ENCODE results near the gene PCDHGA5. TPM values are rescaled to one million over a fixed set of nuclear protein-coding genes. Genes with fewer than 3 reads are reported as not detected.
"Not testable (repeated sequence)": the region's sequence is repeated elsewhere in the genome, so short reads cannot be mapped to it uniquely, and the experiment has no call there.

Gene PCDHGA5
- 1.0 and 1.7 TPM in 2 replicates for total RNA-seq (2012; rRNA removed)

DNA sequence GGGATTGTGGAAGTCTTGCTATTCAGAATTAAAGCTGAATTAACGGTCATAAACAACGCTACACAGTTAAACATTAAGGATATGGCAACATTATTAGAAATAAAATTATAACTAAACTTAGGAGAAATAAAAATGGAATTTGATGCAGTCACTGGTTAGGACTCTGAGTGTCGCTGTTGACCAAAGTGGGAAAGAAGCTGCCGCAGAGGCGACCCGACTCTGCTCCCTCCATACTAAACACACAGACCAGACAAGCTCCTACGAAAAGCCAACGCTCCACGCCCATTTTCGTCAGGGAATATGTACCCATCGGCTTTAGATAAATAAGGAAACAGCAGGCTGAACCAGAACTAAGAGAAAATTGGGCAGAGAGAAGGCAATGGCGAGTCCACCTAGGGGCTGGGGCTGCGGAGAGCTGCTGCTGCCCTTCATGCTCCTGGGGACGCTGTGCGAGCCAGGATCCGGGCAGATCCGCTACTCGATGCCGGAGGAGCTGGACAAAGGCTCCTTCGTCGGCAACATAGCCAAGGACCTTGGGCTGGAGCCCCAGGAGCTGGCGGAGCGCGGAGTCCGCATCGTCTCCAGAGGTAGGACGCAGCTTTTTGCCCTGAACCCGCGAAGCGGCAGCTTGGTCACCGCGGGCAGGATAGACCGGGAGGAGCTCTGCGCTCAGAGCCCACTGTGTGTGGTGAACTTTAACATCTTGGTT is at the start of gene PCDHGA5:
Gene PCDHGA5, plus strand, starts transcription at position 211 of the 709 bp plus-strand sequence. Its CDS starts 169 bp downstream, at position 380.
- H3K27me3 ChIP-seq (ENCODE audit: control insufficient read depth, insufficient read depth, low read length) = peaks cover 4% of the 10 kb centered on the region
- peak within 1 kb of the TSS; percentile 44 for H3K4me3 ChIP-seq (ENCODE audit: low read length)
- peaks cover 37% of the 10 kb centered on the region for H3K9me3 ChIP-seq (replicated peaks; ENCODE audit: low read length)

DNA sequence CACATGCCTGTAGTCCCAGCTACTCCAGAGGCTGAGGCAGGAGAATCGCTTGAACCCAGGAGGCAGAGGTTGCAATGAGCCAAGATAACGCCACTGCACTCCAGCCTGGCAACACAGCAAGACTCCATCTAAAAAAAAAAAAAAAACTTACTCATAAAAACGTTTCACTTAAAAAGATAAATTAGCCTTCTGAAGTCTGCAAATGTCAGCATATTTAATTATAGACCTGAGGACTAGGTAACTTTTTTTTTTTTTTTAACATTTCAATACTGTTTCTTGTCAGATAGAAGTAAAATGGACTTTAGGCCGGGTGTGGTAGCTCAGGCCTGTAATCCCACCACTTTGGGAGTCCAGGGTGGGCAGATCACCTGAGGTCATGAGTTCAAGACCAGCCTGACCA is 47.0 kb upstream of the PCDHGA5 start:
- not testable (repeated sequence) for H3K9ac ChIP-seq (ENCODE audit: low read depth, low read length); H3K4me3 ChIP-seq (ENCODE audit: low read length); H3K27me3 ChIP-seq (ENCODE audit: control insufficient read depth, insufficient read depth, low read length); H3K4me1 ChIP-seq (ENCODE audit: control insufficient read depth, insufficient read depth, low read length); H3K4me2 ChIP-seq (ENCODE audit: low read length)
- H3K36me3 ChIP-seq (ENCODE audit: insufficient read depth, low read length) = peaks cover 34% of the 10 kb centered on the region
- H3K9me3 ChIP-seq (replicated peaks; ENCODE audit: low read length) = peaks cover 31% of the 10 kb centered on the region

More for the DNA sequence above, at the start of gene PCDHGA5:
- no peak within 1 kb of the TSS for H3K9ac ChIP-seq (ENCODE audit: low read depth, low read length)
- H3K4me2 ChIP-seq (ENCODE audit: low read length) = peak within 1 kb of the TSS; percentile 51
- no peaks in the 10 kb centered on the region for H3K4me1 ChIP-seq (ENCODE audit: control insufficient read depth, insufficient read depth, low read length)
- H3K36me3 ChIP-seq (ENCODE audit: insufficient read depth, low read length) = no peaks in the 10 kb centered on the region

DNA sequence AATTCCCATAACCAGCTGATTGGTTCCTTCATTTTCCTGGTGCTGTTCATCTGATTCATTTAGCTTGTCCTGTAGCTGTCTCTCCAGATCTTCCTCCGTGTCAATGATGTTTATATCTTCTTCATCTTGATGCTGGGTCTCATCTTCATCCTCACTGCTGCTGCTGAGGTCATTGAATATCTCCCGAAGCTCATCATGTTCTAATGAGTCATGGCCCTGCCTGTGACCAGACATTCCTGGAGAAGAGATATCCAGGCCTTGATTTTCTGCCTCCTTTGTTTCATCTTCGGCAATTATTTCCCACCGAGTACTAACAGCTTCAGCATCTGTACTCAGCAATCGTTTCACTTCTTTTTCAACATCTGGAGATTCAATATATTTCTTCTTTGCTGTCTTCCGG is 44.8 kb upstream of the PCDHGA5 start:
- Histone ChIP-seq H3K9ac (ENCODE audit: low read depth, low read length) (no peak overlapping the region), H3K4me1 (ENCODE audit: control insufficient read depth, insufficient read depth, low read length) (no peaks in the 10 kb centered on the region), H3K4me2 (ENCODE audit: low read length) (peak overlapping the region; percentile 77), H3K27me3 (ENCODE audit: control insufficient read depth, insufficient read depth, low read length) (no peaks in the 10 kb centered on the region), H3K9me3 (replicated peaks; ENCODE audit: low read length) (peaks cover 31% of the 10 kb centered on the region), H3K4me3 (ENCODE audit: low read length) (peak overlapping the region; percentile 83), H3K36me3 (ENCODE audit: insufficient read depth, low read length) (peaks cover 34% of the 10 kb centered on the region)

DNA sequence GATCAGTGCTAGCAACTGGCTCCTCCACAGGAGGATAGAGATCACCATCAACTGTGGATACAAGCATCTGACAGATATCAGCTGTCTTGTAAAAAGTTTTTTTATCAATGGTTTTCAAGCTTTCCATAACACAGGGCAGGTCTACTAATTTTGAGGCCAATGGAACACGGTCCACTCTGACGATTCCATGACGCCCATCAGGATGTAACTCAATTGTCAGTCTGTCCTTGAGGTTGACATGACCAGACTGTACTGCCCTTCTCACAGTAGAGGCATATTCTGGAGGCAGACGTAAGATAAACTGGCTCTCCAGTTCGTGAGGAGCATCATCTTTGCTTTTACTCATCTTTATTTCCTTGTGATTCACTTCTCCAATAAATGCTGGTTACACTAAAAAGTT is 44.3 kb upstream of the PCDHGA5 start:
- peak overlapping the region; percentile 83 for H3K4me3 ChIP-seq (ENCODE audit: low read length)
- no peaks in the 10 kb centered on the region for H3K27me3 ChIP-seq (ENCODE audit: control insufficient read depth, insufficient read depth, low read length)
- peaks cover 31% of the 10 kb centered on the region for H3K9me3 ChIP-seq (replicated peaks; ENCODE audit: low read length)
- peaks cover 34% of the 10 kb centered on the region for H3K36me3 ChIP-seq (ENCODE audit: insufficient read depth, low read length)
- H3K4me2 ChIP-seq (ENCODE audit: low read length) = peak overlapping the region; percentile 77
- no peaks in the 10 kb centered on the region for H3K4me1 ChIP-seq (ENCODE audit: control insufficient read depth, insufficient read depth, low read length)
- H3K9ac ChIP-seq (ENCODE audit: low read depth, low read length) = no peak overlapping the region

DNA sequence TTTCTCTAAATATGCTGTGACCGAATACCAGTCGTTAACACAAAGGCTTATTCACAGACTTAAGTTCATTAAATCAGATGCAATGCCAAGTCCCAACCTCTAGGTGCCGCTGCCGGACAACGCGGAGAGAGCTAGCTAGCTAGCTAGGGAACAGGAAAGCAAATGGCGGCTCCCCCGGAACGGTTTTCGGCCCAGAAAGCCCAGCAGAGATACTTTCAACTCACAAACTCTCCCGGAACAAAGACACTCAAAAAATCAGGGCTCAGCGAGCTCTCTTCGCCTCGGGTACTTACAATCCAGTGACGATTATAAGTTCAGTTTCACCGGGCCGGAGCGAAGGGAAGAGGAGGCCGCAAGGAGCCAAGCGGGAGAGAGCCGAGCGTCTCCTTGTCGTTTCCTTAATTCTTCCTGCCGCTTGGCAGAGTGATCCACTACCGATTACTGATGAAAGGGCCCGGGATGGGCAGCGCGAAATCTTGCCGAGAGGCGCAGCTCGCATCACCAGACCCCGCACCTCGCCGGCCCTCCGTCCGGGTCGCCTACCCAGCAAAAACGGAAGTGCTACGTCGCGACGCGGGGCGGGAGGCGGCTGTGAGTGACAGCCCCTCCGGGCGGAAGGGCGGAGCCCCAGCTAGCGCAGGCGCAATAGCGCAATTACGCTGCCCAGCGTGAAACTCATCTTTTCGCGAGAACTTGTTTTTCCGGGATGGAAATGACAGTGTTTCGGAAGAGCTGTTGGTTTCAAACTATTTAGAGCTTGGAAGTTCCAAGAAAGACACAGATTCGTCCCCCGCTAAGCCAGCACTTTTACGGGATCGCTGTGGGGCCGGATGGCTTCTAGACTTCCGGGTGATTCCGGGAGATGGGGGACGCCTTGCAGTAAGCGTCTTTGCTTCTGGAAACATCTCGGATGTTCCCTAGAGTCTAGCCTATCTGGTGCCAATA is 43.5 kb upstream of the PCDHGA5 start, which contains the start of gene TAF7:
Gene TAF7, minus strand, starts transcription at position 560 of the 945 bp plus-strand sequence. CDS start 740 bp downstream, outside the sequence.
- peaks cover 24% of the 10 kb centered on the region for H3K9me3 ChIP-seq (replicated peaks; ENCODE audit: low read length)
- peak within 1 kb of the TSS; percentile 94 for H3K9ac ChIP-seq (ENCODE audit: low read depth, low read length)
- peak within 1 kb of the TSS; percentile 83 for H3K4me3 ChIP-seq (ENCODE audit: low read length)
- peaks cover 33% of the 10 kb centered on the region for H3K36me3 ChIP-seq (ENCODE audit: insufficient read depth, low read length)
- peak within 1 kb of the TSS; percentile 77 for H3K4me2 ChIP-seq (ENCODE audit: low read length)
- H3K4me1 ChIP-seq (ENCODE audit: control insufficient read depth, insufficient read depth, low read length) = no peaks in the 10 kb centered on the region
- no peaks in the 10 kb centered on the region for H3K27me3 ChIP-seq (ENCODE audit: control insufficient read depth, insufficient read depth, low read length)

DNA sequence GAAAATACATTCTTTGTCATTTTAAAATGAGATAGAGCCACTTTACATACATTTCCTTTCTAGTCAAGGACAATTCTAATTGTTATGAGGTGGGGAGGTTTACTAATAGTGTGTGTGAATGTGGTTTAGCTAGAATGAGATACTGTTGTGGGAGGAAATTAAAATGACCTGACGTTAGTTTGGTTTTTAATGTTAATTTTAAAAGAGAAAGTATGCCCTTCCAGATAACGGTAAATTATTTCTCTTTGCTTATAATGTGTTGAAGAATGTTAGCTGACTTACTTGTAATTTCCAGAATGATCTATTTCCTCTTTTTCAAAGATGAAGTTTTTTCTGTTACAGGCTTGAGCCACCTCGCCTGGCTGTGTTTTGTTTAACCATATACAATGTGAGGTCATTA is 41.7 kb upstream of the PCDHGA5 start:
- peaks cover 23% of the 10 kb centered on the region for H3K36me3 ChIP-seq (ENCODE audit: insufficient read depth, low read length)
- H3K4me1 ChIP-seq (ENCODE audit: control insufficient read depth, insufficient read depth, low read length) = no peaks in the 10 kb centered on the region
- H3K27me3 ChIP-seq (ENCODE audit: control insufficient read depth, insufficient read depth, low read length) = no peaks in the 10 kb centered on the region
- H3K9ac ChIP-seq (ENCODE audit: low read depth, low read length) = no peak overlapping the region
- H3K4me2 ChIP-seq (ENCODE audit: low read length) = no peak overlapping the region
- H3K4me3 ChIP-seq (ENCODE audit: low read length) = no peak overlapping the region
- H3K9me3 ChIP-seq (replicated peaks; ENCODE audit: low read length) = peaks cover 20% of the 10 kb centered on the region

DNA sequence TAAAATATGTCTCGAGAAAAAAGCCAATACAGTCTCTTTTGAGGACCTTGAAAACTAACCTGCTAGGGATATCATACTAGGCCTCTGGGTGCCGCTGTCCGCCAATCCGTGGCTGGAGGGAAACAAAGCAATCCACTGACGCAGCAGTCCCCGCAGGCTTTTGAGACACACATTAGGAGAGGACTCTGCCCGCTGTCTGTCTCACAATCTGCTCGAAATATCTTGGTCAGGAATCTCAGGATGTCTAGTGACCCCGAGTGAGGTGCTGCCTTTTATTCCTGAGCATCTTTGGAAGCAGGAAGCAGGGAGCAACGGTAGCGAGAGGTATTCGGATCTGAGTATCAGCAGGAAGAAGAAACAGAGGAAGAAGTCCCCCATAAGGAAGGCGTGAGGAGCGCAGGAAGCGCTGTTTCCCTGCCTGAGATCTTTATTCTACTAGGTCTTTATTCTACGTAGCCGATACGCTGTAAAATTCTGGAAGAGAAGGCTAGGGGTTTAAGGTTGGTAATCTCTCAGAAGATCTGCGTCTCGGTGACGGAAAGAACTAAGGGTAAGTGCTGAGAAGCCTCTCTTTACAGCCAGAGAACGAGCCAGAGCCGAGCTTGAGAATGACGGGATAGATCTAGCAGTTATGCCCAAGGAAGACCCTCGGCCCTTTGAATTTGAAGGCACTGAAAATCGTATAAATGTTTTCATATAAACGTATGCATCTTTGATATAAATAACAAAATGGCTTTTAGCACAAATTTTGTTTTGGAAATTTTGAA is 37.7 kb upstream of the PCDHGA5 start:
- Histone ChIP-seq H3K4me3 (ENCODE audit: low read length) (peak overlapping the region; percentile 70), H3K36me3 (ENCODE audit: insufficient read depth, low read length) (no peaks in the 10 kb centered on the region), H3K9ac (ENCODE audit: low read depth, low read length) (peak overlapping the region; percentile 80), H3K9me3 (replicated peaks; ENCODE audit: low read length) (peaks cover 4% of the 10 kb centered on the region), H3K27me3 (ENCODE audit: control insufficient read depth, insufficient read depth, low read length) (no peaks in the 10 kb centered on the region), H3K4me1 (ENCODE audit: control insufficient read depth, insufficient read depth, low read length) (no peaks in the 10 kb centered on the region), H3K4me2 (ENCODE audit: low read length) (peak overlapping the region; percentile 85)

DNA sequence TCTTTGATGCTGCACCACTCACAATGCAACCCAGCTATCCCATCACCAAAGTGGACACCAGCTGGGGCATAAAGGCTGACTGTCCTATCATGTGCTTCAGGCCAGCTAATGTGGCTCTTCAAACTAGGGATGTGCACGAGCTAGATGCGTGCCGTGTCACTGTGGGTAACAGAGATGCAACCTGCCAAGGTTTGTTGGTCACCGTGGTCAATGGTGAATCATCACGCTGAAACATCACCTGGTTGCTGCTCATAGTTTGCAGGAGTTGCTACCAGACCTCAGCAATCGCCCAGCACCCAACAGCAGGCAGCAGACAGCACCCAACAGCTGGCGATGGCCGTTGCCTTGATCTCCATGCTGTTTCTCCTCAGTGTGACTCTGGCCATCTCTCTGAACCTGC is 35.7 kb upstream of the PCDHGA5 start:
- no peak overlapping the region for H3K4me2 ChIP-seq (ENCODE audit: low read length)
- no peak overlapping the region for H3K4me3 ChIP-seq (ENCODE audit: low read length)
- H3K27me3 ChIP-seq (ENCODE audit: control insufficient read depth, insufficient read depth, low read length) = no peaks in the 10 kb centered on the region
- no peak overlapping the region for H3K9ac ChIP-seq (ENCODE audit: low read depth, low read length)
- no peaks in the 10 kb centered on the region for H3K4me1 ChIP-seq (ENCODE audit: control insufficient read depth, insufficient read depth, low read length)
- H3K36me3 ChIP-seq (ENCODE audit: insufficient read depth, low read length) = no peaks in the 10 kb centered on the region
- peaks cover 7% of the 10 kb centered on the region for H3K9me3 ChIP-seq (replicated peaks; ENCODE audit: low read length)

DNA sequence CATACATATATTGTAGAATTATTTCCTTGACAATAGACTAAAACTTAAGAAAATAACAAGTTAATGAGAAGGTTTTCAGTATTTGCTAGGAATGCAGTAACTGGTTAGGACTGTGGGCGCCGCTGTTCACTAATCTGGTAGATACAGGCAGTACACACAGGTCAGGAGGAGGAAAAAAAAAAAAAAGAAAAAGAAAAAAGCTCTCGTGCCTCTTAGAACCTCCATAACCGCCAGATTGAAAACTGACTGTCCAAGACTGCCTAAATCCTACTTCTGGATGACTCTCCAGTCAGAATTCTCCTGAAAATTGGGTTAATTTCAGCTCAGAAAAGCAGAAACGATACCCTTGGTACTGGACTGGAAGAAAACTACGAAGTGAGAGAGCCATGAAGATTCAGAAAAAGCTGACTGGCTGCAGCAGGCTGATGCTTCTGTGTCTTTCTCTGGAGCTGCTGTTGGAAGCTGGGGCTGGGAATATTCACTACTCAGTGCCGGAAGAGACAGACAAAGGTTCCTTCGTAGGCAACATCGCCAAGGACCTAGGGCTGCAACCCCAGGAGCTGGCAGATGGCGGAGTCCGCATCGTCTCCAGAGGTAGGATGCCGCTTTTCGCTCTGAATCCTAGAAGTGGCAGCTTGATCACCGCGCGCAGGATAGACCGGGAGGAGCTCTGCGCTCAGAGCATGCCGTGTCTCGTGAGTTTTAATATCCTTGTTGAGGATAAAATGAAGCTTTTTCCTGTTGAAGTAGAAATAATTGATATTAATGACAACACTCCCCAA is 33.5 kb upstream of the PCDHGA5 start, which contains the start of gene PCDHGA1:
Gene PCDHGA1, plus strand, starts transcription at position 216 of the 782 bp plus-strand sequence.
- H3K4me1 ChIP-seq (ENCODE audit: control insufficient read depth, insufficient read depth, low read length) = no peaks in the 10 kb centered on the region
- peak within 1 kb of the TSS; percentile 60 for H3K4me3 ChIP-seq (ENCODE audit: low read length)
- H3K27me3 ChIP-seq (ENCODE audit: control insufficient read depth, insufficient read depth, low read length) = no peaks in the 10 kb centered on the region
- H3K36me3 ChIP-seq (ENCODE audit: insufficient read depth, low read length) = no peaks in the 10 kb centered on the region
- peak within 1 kb of the TSS; percentile 67 for H3K9ac ChIP-seq (ENCODE audit: low read depth, low read length)
- H3K4me2 ChIP-seq (ENCODE audit: low read length) = peak within 1 kb of the TSS; percentile 75
- H3K9me3 ChIP-seq (replicated peaks; ENCODE audit: low read length) = peaks cover 7% of the 10 kb centered on the region

DNA sequence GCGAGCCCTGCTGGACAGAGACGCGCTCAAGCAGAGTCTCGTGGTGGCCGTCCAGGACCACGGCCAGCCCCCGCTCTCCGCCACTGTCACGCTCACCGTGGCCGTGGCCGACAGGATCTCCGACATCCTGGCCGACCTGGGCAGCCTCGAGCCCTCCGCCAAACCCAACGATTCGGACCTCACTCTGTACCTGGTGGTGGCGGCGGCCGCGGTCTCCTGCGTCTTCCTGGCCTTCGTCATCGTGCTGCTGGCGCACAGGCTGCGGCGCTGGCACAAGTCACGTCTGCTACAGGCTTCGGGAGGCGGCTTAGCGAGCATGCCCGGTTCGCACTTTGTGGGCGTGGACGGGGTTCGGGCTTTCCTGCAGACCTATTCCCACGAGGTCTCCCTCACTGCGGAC is 31.4 kb upstream of the PCDHGA5 start:
- H3K36me3 ChIP-seq (ENCODE audit: insufficient read depth, low read length); H3K27me3 ChIP-seq (ENCODE audit: control insufficient read depth, insufficient read depth, low read length); H3K4me1 ChIP-seq (ENCODE audit: control insufficient read depth, insufficient read depth, low read length); H3K9ac ChIP-seq (ENCODE audit: low read depth, low read length); H3K4me3 ChIP-seq (ENCODE audit: low read length); H3K4me2 ChIP-seq (ENCODE audit: low read length): not testable (repeated sequence)
- H3K9me3 ChIP-seq (replicated peaks; ENCODE audit: low read length) = peaks cover 11% of the 10 kb centered on the region
